Measurements from ENCODE around the gene ZIM2.

ZIM2 gene

DNA sequence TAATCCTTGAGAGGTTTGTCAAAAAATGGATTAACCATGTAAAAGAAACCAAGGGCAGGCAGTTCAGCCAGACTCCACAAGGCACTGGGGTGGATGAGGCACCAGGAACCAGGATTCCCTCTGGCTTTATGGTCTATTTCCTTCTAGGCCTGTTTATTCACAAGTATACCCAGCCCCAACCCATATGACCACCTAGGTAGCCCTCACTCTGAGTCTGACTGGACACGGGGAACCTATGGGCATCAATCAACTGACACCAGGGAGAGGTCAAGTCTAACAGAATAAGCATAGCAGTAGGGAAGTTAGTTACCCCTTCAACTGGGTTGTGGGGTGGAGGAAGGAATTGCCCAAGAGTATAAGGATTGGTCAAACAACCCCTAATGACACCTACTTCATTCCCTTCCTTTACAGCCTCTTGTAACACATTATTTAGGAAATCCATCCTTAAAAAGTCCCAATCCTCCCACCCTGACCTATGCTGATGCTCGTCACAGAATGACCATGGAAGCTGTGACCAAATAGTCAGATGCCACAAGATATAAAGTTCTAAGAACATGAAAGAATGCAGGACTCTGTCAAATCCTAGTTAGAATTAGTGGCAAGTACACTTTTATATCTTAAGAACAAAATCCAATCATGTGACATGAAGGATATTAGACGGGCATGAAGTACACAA lies 31.7 kb downstream of the ZIM2 start:
- no peak for DNase-seq (ENCODE audit: low read depth in 2 of 2)

DNA sequence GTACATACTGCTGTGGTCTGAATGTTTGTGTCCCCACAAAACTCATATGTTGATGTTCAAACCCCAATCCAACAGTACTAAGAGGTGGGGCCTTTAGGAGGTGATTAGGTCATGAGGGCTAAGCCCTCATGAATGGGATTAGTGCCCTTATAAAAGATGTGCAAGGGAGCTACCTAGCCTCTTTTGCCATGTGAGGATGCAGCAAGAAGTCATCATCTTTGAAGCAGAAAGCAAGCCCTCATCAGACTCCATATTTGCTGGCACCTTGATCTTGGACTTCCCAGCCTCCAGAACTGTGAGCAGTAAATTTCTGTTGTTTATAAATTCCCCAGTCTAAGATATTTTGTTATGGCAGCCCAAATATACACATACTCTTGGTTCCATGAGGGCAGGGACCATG lies 33.9 kb downstream of the ZIM2 start:
- no peak for DNase-seq (ENCODE audit: low read depth in 2 of 2)

DNA sequence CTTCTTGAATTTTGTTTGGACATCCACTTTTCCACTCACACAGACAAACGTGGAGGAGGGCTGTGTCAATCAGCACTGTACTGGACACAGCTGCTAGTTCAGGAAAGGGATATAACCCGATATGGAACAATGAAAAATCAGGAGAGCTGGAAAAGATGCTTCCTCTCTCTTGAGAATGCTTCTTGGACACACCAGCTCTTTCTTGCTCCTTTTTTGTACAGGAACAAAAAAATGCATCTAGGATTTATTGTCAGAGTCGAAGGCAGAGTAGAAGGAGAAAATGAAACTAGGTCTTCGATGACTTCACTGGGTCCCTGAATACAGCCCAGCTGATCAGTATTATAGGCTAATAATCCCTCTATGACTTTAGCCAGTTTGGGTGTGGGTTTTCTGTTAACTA lies 62.2 kb downstream of the ZIM2 start:
- DNase-seq (ENCODE audit: low read depth in 2 of 2), result no peak

DNA sequence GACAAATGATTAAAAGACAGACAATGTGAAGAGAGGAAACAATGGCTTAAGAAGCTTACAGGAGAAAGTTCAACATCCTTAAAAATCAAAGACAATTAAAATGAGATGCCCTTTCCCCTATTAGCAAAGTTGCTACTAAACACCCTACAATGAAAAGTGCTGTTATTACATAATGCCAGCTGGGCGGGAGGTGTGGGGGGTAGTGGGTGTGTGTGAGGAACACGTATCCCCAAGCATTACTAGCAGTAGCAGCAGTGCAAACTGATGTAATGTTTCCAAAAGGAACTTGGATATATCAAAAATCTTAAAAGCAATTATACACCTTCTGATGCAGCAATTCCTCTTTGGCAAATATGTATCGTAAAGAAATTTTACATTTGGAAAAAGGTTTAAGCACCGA lies 70.9 kb downstream of the ZIM2 start:
- DNase-seq (ENCODE audit: low read depth in 2 of 2), result no peak

DNA sequence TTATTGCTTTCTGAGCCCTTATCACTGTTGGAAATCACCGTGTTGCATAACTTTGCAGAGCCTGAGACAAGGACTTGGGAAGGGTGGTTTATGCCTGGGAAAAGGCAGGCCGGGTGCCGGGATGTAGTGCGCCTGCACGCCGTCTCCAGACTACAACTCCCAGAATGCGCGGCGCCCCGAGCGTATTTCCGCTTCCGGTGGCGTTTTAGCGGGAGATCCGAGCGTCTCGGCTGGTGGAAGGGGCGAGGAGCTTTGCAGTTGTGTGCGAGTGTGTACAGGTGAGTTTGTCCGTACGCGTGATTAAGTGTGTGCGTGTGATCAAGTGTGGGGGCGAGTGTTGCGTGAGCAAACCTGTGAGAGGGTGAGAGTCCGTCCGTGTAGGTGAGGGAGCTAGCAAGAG lies 75.4 kb downstream of the ZIM2 start:
- no peak for DNase-seq (ENCODE audit: low read depth in 2 of 2)

DNA sequence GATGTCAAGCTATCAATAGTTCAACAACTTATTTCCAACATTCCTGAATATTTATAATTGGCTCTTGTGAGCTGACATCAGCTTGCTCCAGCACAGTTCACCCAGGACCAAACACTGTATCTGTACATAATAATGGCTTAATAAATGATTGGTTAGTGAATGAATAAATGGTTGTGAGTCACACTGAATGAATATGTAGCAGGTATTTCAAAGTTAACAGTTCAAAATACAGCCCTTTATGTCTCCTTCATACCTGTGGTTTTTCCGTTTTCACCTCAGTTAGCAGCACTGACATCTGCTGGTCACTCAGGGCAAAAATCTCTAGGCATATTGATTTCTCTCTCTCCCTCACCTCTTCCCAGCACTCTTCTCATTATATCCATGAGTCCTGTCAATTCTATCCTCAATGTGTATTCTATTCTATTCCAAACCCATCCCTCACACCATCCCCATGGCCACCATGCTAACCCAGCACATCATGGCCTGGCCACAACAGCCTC lies 76.3 kb downstream of the ZIM2 start:
- DNase-seq (ENCODE audit: low read depth in 2 of 2), result no peak

DNA sequence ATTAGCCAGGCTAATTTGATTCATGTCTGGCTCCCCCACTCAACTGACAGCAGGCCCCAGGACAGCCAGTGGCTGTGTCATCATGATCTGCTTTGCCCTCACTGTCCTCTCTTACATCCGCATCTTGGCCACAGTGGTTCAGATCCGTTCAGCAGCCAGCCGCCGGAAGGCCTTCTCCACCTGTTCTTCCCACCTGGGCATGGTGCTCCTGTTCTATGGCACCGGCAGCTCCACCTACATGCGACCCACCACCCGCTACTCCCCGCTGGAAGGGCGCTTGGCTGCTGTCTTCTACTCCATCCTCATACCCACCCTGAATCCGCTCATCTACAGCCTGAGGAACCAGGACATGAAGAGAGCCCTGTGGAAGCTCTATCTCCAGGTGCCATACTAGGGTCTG lies 79.7 kb downstream of the ZIM2 start:
- DNase-seq (ENCODE audit: low read depth in 2 of 2), result no peak

DNA sequence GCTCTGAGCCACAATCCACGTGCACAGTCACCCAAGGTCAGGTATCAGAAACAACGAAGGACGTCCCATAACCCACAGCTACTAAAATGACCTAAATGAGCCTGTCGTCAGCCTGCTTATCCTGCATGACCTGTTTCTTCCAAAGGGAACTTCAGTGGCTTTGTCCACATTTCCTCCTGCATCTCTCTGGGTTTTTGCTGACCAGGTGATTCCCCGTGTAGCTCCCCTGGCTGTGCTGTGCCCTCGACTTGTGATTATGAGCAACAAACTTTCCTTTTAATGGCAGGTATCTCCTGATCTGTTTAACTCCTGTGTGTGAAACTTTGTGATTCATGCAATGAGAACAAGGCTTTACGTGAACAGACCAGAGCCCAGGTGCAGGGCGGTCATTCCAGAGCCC lies 81.0 kb downstream of the ZIM2 start:
- no peak for DNase-seq (ENCODE audit: low read depth in 2 of 2)

DNA sequence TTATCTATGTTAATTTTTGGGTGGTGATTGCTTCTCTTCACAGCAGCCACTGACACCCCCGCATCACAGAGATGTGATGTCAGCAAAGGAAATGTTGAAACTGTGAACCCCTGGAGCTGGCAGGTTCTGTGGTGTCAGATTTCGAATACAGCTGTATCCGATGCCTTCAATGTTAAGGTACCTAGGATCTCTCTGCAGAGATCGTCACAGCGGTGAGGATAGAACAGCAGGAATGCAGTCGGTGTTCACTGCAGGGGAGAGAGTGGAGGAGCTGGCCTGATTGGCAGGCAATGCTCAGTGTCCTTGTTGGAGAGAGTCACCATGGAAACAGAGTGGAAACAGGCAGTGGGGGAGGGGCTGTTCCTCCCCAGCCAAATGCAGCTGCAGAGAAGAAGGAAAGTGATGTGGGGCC lies 89.4 kb downstream of the ZIM2 start:
- DNase-seq (ENCODE audit: low read depth in 2 of 2), result no peak

DNA sequence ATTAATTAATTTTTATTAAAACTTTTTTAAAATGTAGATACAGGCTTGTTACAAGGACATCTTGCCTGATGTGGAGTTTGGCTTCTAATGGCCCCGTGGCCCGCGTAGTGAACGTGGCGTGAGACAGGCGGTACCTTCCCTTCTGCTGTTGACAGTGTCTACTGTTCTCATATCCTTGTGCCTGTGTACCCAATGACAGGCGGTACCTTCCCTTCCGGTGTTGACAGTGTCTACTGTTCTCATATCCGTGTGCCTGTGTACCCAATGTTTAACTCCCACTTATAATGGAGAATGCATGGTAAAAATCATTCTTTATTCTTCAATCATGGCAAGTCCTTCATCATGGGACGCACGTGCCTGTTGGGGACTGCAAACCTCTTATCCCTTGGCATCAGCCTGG lies 89.9 kb downstream of the ZIM2 start:
- no peak for DNase-seq (ENCODE audit: low read depth in 2 of 2)

DNA sequence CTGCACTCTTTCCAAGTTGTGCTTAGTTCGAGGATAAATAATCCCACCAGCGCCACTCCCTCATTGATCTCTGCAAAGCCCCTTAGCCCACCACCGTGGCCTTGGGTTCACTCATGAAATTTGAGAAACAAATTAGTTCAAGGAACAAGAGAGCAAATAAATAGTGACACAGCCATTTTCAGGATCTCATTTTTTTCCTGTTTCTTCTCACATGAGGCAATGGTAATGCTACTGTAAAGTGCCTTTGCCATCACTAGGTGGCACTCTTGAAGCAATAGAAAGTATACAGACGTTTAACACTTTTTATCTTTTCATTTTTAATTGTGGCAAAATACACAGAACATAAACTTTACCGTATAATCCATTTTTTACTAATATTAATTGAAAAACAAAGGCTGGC lies 92.1 kb downstream of the ZIM2 start:
- DNase-seq (ENCODE audit: low read depth in 2 of 2), result no peak

DNA sequence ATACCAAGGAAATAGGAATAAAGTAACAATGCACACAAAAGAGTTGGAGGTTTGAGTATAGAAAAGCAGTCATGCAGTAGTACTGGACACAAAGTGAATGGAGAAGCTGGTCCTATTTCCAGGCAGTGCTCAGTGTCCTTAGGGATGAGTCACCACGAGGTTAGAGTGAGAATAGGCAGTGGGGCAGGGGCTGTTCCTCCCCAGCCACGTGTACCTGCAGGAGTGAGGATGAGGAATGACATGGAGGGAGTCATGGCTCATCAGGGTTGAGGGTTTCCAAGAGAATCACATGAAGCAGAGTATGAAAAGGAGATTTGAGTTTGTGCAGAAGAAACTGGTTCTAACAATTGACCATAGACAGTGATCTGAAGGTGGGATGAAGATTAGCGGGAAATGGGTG lies 94.2 kb downstream of the ZIM2 start:
- DNase-seq (ENCODE audit: low read depth in 2 of 2), result no peak

DNA sequence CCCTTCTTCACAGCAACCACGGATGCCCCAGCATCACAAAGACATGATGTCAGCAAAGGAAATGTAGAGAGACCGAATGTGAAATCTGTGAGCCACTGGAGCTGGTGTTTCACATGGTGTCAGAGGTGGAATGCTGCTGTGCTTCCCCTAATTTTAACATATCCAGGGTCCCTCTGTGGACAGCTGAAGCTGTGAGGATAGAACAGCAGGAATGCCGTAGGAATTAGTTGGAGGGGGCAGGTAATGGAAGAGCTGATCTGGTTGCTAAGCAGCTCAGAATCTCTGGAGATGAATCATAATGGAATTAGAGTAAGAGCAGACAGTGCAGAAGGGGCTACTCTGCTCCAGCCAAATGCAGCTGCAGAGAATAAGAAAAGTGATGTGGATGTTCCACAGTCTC lies 100.0 kb downstream of the ZIM2 start:
- no peak for DNase-seq (ENCODE audit: low read depth in 2 of 2)

DNA sequence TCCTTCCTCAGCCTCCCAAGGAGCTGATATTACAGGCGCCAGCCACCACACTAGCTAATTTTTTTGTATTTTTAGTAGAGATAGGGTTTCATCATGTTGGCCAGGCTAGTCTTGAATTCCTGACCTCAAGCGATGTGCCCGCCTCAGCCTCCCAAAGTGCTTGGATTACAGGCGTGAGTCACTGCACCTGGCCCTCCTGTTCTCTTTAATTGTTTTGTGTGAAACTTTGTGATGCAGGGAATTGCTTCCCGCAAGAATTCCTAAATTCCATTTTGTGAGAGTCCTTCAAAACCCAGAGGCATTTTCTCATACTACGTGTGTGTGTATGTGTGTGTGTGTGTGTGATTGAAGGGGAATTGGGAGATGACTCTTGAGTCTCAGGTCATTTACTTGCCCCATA lies 104.0 kb downstream of the ZIM2 start:
- DNase-seq (ENCODE audit: low read depth in 2 of 2), result no peak

DNA sequence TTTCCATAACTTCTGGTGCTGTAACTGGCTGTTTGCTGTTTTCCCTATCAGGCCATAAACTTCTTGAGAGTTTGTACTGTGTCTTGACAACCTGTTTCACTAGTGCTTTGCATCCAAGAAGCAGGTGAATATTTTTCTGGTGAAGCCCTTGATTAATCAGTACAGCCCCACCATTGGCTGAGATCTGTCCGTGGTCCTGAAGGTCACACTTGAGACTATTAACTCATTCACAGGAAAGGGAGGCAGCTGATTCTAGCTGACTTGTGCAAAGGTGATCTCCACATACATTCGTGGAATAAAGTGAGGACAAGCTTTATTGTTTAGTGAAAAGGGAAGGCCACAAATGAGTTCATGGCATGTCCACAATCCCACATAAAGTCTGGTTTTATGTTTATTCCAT lies 107.5 kb downstream of the ZIM2 start:
- DNase-seq (ENCODE audit: low read depth in 2 of 2), result no peak

DNA sequence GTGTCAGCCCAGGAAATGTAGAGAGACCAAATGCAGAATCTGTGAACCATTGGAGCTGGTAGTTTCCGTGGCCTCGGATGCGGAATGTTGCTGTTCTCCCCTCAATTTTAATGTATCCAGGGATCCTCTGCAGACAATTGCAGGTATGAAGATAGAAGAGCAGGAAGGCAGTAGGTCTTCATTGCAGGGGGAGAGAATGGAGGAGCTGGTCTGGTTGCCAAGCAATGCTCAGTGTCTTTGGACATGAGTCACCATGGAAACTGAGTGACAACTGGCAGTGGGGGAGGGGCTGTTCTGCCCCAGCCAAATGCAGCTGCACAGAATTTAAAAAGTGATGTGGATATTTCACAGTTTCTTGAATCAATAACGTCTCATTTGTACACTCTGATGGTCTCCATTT lies 112.8 kb downstream of the ZIM2 start:
- DNase-seq (ENCODE audit: low read depth in 2 of 2), result no peak

DNA sequence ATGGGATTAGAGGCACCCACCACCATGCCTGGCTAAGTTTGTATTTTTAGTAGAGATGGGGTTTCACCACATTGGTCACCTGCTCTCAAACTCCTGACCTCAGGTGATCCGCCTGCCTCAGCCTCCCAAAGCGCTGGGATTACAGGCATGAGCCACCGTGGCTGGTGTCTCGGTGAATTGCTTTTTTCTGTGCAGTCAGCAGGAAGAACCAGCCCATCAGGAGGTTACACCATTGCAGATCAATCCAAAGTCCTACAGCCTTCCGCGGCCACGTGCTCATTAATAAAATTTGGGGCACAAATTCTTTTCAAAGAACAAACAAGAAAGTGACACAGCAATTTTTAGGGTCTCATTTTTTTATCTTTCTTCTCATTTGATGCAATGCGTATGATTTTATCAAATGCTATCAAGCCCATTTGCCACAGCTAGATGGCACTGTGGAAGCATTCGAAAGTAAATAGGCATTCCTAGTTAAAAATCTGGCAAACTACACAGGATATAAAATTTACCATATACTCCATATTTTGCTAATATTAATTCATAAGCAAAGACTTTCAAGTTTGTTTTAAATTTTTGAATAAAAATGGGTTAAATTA lies 114.6 kb downstream of the ZIM2 start:
- DNase-seq (ENCODE audit: low read depth in 2 of 2), result no peak
